WTC11 (cell line): ENCODE measurements around the gene RIOX2.

Experiments used
- CTCF ChIP-seq: fragments of 200-600 bp; IDR thresholded peaks from 2 replicates; pipeline ENCODE4 v1.8.0; 2022; ENCODE audit warnings: antibody characterized with exemption
- E2F5 ChIP-seq: sonication (generic); formaldehyde crosslinking; IDR thresholded peaks from 2 replicates; pipeline ENCODE4 v1.8.1; 2022; ENCODE audit warnings: mild to moderate bottlenecking, moderate library complexity, missing genetic modification reagents
- IRF2 ChIP-seq: sonication (generic); formaldehyde crosslinking; IDR thresholded peaks from 2 replicates; pipeline ENCODE4 v1.8.0; 2022; ENCODE audit warnings: low read depth, missing genetic modification reagents, borderline replicate concordance
- JUN ChIP-seq: sonication (generic); formaldehyde crosslinking; IDR thresholded peaks from 2 replicates; pipeline ENCODE4 v1.8.0; 2023; ENCODE audit warnings: mild to moderate bottlenecking, missing genetic modification reagents
- MYBL2 ChIP-seq: sonication (generic); formaldehyde crosslinking; IDR thresholded peaks from 2 replicates; pipeline ENCODE4 v1.8.1; 2023; ENCODE audit warnings: mild to moderate bottlenecking, moderate library complexity, missing genetic modification reagents
- TF ChIP-seq, protein P1 (sequence below): sonication (generic); formaldehyde crosslinking; IDR thresholded peaks from 2 replicates; pipeline ENCODE4 v1.8.1; 2023; ENCODE audit warnings: mild to moderate bottlenecking, moderate library complexity, missing genetic modification reagents

DNA sequence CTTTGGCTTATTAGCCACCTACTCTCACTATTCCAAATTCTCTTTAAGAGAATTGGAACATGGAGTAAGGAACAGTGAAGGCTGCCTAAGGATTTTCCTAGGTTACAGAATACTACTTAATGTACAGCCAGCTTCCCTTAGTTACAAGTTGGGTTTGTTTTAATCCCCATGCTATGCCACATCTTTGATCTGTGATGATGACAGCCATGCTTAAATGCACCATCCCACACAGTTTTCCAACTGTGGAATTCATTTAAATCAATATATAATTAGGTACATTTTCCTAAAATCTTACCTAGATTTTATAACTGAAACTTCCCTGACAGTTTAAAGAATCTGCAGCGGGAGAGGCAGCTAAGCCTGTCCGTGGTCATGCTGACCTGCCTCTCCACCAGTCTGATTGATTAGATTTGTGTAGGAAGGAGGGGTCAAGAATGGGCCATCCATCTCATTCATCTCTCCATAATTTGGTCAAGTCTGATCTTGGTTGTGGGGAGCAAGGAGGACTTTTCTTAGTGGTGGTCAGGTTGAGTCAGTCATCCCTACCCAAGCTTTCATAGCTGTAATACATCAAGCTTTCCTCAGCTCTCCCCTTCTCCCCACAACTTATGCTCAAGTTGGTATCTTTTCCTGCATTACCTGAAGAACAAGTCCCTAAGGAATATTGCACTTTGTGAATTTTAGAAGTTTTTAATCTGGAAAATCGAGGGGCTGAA, 37.1 kb downstream of the RIOX2 start:
- TF ChIP-seq CTCF (no peak), E2F5 (CRISPR knock-in tag) (no peak), MYBL2 (CRISPR knock-in tag) (no peak), JUN (CRISPR knock-in tag) (no peak), IRF2 (CRISPR knock-in tag) (no peak)
- TF ChIP-seq, protein P1, sequence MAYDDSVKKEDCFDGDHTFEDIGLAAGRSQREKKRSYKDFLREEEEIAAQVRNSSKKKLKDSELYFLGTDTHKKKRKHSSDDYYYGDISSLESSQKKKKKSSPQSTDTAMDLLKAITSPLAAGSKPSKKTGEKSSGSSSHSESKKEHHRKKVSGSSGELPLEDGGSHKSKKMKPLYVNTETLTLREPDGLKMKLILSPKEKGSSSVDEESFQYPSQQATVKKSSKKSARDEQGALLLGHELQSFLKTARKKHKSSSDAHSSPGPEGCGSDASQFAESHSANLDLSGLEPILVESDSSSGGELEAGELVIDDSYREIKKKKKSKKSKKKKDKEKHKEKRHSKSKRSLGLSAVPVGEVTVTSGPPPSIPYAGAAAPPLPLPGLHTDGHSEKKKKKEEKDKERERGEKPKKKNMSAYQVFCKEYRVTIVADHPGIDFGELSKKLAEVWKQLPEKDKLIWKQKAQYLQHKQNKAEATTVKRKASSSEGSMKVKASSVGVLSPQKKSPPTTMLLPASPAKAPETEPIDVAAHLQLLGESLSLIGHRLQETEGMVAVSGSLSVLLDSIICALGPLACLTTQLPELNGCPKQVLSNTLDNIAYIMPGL (CRISPR knock-in tag): no peak
